Duodenal mucosa (tissue), 2 donors: Measurements from ENCODE around the gene TIGAR.

Source experiments
- H3K27ac ChIP-seq: one replicate; pipeline ENCODE4 v1.7.0; 2013; ENCODE audit warnings: low read depth, low read length
- H3K27me3 ChIP-seq, 2 donors: one replicate each; pipeline ENCODE4 v1.7.0; 2013; ENCODE audit warnings: low read length in 2 of 2, control low read depth in 1 of 2; ENCODE audit not compliant: insufficient read depth in 2 of 2, control insufficient read depth in 1 of 2
- H3K36me3 ChIP-seq, 2 donors: one replicate each; pipeline ENCODE4 v1.7.0; 2013; ENCODE audit warnings: low read length in 2 of 2, control low read depth in 1 of 2; ENCODE audit not compliant: insufficient read depth in 2 of 2, control insufficient read depth in 1 of 2
- H3K4me1 ChIP-seq, 2 donors: one replicate each; pipeline ENCODE4 v1.7.0; 2013; ENCODE audit warnings: low read length in 2 of 2, control low read depth in 1 of 2; ENCODE audit not compliant: insufficient read depth in 2 of 2, control insufficient read depth in 1 of 2
- H3K4me3 ChIP-seq, 2 donors: one replicate each; pipeline ENCODE4 v1.7.0; 2013; ENCODE audit warnings: low read length in 2 of 2, low read depth in 1 of 2
- H3K9ac ChIP-seq, 2 donors: one replicate each; pipeline ENCODE4 v1.7.0; 2013; ENCODE audit warnings: low read length in 2 of 2, low read depth in 1 of 2
- H3K9me3 ChIP-seq, 2 donors: one replicate each; pipeline ENCODE4 v1.7.0; 2013; ENCODE audit warnings: low read length in 2 of 2, control low read depth in 1 of 2; ENCODE audit not compliant: control insufficient read depth in 1 of 2

The TIGAR gene

DNA sequence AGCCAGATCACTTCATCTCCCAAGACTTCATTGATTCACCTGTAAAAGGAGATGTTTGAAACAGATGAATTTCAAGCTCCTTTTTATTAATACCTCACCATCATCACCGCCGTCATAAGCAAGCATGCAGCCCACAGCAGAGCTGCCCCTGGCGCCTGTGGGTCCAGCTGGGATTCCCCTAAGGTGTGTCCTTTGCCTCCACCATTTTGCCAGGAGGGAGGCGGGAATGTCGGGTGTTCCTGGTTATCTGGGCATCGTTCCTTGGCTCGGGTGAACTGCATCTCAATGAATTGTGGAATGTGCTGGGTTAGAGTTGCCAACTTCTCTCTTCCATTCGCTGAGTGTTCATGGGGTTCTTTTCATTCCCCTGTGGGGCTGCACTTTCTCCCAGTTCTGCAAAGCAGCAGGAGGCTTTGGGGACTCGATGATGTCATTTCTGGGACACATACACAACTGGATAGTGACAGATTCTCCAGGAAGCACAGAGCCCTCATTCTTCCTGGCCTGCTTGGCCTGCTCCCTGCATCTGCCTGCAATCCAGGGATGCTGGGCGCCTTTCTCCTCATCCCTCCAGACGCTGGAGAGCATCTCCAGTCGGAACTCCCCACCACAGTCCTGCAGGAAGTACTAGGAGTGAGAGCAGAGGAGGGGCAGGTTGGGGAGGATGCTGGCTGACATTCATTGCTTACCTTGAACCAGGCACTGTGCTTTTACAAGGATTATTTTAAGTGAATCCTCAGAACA, 37.3 kb upstream of the TIGAR start:
- Histone ChIP-seq H3K9ac (no peak overlapping the region), H3K36me3 (peaks cover 53 to 94% of the 10 kb centered on the region in 2 donors), H3K4me3 (no peak overlapping the region), H3K27ac (no peak overlapping the region), H3K9me3 (no peaks in the 10 kb centered on the region), H3K4me1 (peaks cover 73 to 76% of the 10 kb centered on the region in 2 donors), H3K27me3 (no peaks in the 10 kb centered on the region)

- Histone ChIP-seq H3K27ac (no peak overlapping the region), H3K4me3 (no peak overlapping the region), H3K4me1 (peaks cover 69 to 72% of the 10 kb centered on the region in 2 donors), H3K9me3 (no peaks in the 10 kb centered on the region), H3K36me3 (peaks cover 57 to 96% of the 10 kb centered on the region in 2 donors), H3K27me3 (no peaks in the 10 kb centered on the region), H3K9ac (no peak overlapping the region)
Measured at GRCh38 chr12:4284306-4284705, 36.7 kb upstream of the TIGAR start.

DNA sequence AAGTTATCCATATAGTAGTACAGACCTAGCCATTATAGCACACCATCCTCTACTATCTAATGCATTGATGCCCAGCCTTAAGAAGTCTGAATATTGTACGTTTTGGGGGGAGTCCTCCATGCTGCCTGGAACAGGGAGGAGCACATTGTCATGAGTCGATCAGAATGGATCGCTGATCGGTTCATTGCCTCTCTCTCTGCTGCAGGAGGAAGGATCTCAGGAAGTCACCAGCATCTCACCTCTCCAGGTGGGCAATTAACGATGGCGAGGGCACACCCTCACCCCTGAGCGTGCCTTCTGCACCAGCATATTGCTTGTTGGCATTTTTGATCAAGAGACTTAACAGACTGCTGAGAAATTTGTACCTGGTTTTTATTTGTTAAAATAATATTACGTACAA, 35.9 kb upstream of the TIGAR start:
- no peaks in the 10 kb centered on the region for H3K9me3 ChIP-seq
- peaks cover 58 to 96% of the 10 kb centered on the region in 2 donors for H3K36me3 ChIP-seq
- peaks cover 62 to 65% of the 10 kb centered on the region in 2 donors for H3K4me1 ChIP-seq
- no peak overlapping the region for H3K27ac ChIP-seq
- no peaks in the 10 kb centered on the region for H3K27me3 ChIP-seq
- no peak overlapping the region for H3K9ac ChIP-seq
- H3K4me3 ChIP-seq = no peak overlapping the region

- Histone ChIP-seq H3K27ac (no peak overlapping the region), H3K27me3 (no peaks in the 10 kb centered on the region), H3K4me3 (no peak overlapping the region), H3K4me1 (peaks cover 50 to 53% of the 10 kb centered on the region in 2 donors), H3K9ac (peak overlapping the region in 1 of 2 donors; percentile 7), H3K36me3 (peaks cover 65 to 97% of the 10 kb centered on the region in 2 donors), H3K9me3 (no peaks in the 10 kb centered on the region)
Measured at GRCh38 chr12:4286228-4286627, 34.8 kb upstream of the TIGAR start.

GRCh38 chr12:4286771-4287317, 34.2 kb upstream of the TIGAR start:
- H3K4me1 ChIP-seq = peaks cover 46 to 50% of the 10 kb centered on the region in 2 donors
- no peak overlapping the region for H3K27ac ChIP-seq
- H3K4me3 ChIP-seq = no peak overlapping the region
- H3K9me3 ChIP-seq = no peaks in the 10 kb centered on the region
- peaks cover 68 to 97% of the 10 kb centered on the region in 2 donors for H3K36me3 ChIP-seq
- H3K27me3 ChIP-seq = no peaks in the 10 kb centered on the region
- peak overlapping the region in 1 of 2 donors; percentile 7 for H3K9ac ChIP-seq

GRCh38 chr12:4287325-4288211, 33.4 kb upstream of the TIGAR start:
- no peaks in the 10 kb centered on the region for H3K9me3 ChIP-seq
- peaks cover 67 to 96% of the 10 kb centered on the region in 2 donors for H3K36me3 ChIP-seq
- no peak overlapping the region for H3K27ac ChIP-seq
- no peaks in the 10 kb centered on the region for H3K27me3 ChIP-seq
- H3K4me1 ChIP-seq = peaks cover 41 to 54% of the 10 kb centered on the region in 2 donors
- no peak overlapping the region for H3K9ac ChIP-seq
- H3K4me3 ChIP-seq = no peak overlapping the region

DNA sequence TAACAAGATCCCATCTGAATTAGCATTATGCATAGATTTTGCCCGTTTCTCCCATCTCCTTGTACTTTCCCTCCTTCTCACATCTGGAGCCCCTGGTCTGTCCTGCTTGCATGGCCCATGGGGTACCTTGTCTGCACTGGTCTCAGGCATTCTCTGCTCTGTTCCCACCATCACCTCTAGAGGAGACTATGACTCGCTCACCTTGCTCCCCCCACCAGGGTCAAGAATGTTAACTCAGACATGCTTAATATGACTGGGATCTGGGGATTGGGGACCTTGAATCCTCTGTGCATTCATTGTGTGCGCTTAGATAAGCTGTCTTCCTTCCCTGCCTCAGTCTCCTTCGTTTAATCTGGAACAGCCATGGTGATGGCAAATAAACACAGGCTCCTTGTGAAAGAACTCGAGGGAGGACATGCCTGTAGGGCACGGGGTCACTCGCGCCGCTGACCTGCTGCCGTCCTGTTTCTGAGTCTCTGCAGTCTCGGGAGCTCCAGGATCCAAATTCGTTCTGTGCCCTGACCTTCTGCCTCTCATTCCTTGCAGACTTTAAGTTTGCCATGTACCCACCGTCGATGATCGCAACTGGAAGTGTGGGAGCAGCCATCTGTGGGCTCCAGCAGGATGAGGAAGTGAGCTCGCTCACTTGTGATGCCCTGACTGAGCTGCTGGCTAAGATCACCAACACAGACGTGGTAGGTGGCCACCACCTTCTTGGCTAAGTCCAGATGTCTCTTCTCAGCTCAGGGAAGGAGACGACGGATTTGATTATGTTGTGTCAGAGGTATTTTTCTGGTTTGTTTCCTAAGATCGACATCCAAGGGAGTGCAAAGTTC, 32.5 kb upstream of the TIGAR start:
- peaks cover 41 to 53% of the 10 kb centered on the region in 2 donors for H3K4me1 ChIP-seq
- H3K9ac ChIP-seq = peak overlapping the region in 1 of 2 donors; percentile 6
- no peaks in the 10 kb centered on the region for H3K9me3 ChIP-seq
- H3K27ac ChIP-seq = no peak overlapping the region
- H3K36me3 ChIP-seq = peaks cover 66 to 95% of the 10 kb centered on the region in 2 donors
- H3K27me3 ChIP-seq = no peaks in the 10 kb centered on the region
- no peak overlapping the region for H3K4me3 ChIP-seq

DNA sequence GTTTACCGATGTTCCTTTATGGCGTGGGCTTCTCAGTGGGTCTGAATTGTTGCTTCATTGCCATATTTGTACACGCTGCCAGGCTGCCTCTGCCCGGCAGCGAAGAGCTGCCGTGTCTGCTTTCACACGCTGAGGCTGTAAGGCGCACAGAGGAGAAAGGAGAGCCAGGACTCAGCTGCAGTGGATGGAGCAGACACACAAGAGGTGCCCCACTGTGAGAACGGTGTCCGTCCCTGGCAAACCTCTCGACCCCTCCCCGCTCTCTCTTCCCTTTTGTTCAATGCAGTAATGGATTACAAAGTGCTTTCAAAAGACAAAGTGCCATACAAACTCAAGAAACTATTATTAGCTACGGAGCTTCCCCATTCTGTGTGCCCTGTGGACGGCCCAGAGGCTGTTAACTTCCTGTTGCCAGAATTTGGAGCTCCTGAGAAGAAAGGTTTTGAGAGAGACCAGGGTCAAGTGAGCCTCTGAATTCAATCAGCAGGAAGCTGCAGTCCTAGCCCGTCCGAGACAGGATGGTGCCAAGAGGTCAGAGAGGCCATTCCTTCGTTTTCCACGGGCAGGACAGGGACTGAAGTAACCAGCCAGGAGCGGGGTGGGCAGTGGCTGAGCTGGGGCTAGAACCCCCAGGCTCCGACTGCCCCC, 31.7 kb upstream of the TIGAR start:
- H3K9ac ChIP-seq = no peak overlapping the region
- H3K36me3 ChIP-seq = peaks cover 64 to 93% of the 10 kb centered on the region in 2 donors
- peaks cover 41 to 52% of the 10 kb centered on the region in 2 donors for H3K4me1 ChIP-seq
- H3K9me3 ChIP-seq = no peaks in the 10 kb centered on the region
- no peak overlapping the region for H3K4me3 ChIP-seq
- no peak overlapping the region for H3K27ac ChIP-seq
- H3K27me3 ChIP-seq = no peaks in the 10 kb centered on the region

- peaks cover 72 to 95% of the 10 kb centered on the region in 2 donors for H3K36me3 ChIP-seq
- H3K9me3 ChIP-seq = no peaks in the 10 kb centered on the region
- H3K4me1 ChIP-seq = peaks cover 41 to 54% of the 10 kb centered on the region in 2 donors
- H3K27me3 ChIP-seq = no peaks in the 10 kb centered on the region
- H3K27ac ChIP-seq = no peak overlapping the region
- H3K4me3 ChIP-seq = no peak overlapping the region
- no peak overlapping the region for H3K9ac ChIP-seq
Measured at GRCh38 chr12:4289998-4290790, 30.8 kb upstream of the TIGAR start.
